Measurements from ENCODE around the gene DARS1.

Gene DARS1

DNA sequence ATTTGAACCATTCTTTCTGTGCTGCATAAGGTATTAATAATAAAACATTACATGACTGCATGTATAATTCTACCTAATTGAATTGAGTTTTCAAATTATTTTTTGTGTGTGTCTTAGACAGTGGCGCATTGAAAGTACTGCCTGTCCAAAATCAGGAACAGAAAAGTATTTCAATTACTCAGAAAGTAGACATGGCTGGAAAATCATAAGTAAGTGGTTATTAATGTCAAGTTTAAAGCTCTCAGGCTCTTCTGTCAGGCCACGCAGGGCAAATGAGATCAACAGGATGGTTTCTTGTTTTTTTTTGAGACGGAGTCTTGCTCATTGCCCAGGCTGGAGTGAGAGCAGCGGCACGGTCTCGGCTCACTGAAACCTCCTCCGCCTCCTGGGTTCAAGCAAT is 32.4 kb upstream of the DARS1 start:
- no peak for DNase-seq
- in situ Hi-C loops (cut with MboI; ENCODE audit: low pct_unique_long_range_greater_than_20kb, low sequenced_read_pairs) = no loop called here

DNA sequence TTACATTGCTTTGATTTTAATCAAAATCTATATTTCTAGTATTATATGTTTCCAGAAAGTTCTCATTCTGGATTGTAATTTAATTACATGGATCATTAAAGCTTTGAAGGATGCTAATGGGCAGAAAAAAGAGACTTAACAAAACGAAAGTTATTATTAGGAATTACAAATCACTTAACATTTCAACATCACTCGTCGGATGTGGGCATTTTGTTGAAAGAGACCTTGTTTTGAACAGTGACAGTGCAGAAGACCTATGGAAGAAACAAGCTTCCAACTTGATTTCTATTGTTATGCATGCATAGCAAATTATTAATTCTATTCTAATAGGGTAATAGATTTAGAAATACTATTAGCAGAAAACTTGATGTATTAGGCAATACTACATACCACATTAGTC is 31.4 kb upstream of the DARS1 start:
- in situ Hi-C loops (cut with MboI; ENCODE audit: low pct_unique_long_range_greater_than_20kb, low sequenced_read_pairs) = no loop called here
- no peak for DNase-seq

DNA sequence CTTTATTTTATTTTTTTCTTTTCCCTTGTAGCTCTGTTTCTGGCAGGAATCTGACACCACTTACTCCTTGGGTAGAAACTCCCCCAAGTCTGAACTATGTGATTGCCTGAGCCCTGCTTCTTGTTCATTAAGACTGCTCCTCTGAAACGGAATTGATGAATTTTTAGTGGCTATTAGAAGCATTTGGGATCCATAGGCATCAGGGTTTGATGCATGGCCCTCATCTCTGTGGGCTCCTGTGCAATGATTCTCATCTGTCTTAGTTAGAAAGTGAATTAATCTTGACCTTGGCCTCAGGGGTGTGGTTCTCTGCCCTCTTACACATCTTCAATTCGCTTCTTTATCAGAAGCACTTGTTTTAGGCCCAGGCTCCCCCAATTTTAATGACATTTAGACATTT is 31.0 kb upstream of the DARS1 start:
- no peak for DNase-seq
- in situ Hi-C loops (cut with MboI; ENCODE audit: low pct_unique_long_range_greater_than_20kb, low sequenced_read_pairs) = no loop called here

DNA sequence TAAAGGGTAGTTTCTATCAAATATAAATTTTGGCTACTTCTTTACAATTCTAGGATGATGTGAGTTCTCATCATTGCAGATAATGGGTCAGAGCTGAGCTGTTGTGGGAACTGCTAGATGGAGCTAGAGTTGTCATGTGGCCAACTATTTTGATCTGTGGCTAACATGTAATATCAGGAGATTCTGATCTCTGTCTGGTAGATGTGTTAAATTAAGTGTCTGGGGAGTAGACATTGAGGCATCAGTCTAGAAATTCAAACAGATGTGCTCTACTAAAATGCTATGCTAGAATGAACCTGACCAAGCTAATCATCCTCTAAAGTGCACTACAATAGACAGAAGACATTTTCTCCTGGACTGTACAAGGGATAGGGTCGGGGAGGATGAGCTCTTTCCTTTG is 30.3 kb upstream of the DARS1 start:
- no peak for DNase-seq
- in situ Hi-C loops (cut with MboI; ENCODE audit: low pct_unique_long_range_greater_than_20kb, low sequenced_read_pairs) = no loop called here

DNA sequence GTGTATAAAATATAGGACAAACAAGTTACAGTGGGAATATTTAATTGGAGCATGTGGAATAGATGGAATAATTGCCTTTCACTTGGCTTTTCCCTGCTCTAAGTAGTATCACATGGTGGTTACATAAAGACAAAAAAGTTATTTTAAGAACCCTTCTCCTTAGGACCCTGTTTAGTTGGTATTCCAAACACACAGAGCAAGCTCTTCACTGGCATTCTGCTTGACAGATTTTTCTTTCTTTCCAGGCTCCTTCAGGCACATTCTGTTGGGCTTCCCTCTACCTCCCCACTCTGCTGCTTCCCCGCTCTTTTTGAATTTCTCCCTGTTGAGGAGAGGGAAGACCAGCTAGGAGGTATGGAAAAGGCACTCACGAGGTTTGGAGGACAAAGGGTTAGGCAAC is 29.0 kb upstream of the DARS1 start:
- DNase-seq = no peak
- in situ Hi-C loops (cut with MboI; ENCODE audit: low pct_unique_long_range_greater_than_20kb, low sequenced_read_pairs) = no loop called here

DNA sequence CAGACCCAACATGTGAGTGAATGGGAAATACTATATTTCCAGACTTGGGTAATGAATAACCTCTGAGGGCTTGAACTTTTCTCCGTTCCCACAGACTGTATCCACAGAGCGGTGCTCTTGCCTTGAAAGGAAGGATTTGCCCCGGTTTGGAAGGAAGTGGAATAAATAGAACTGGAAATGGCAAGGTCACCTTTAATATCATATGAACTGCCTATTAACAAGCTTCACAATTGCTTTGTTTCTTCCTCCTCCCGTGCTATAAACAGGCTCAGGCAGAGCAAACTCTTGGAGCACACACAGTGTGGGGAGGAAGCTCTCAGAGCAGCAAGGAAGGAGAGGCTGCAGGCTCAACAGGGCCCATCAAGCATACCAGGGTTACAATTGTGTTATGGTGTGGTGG is 28.5 kb upstream of the DARS1 start:
- in situ Hi-C loops (cut with MboI; ENCODE audit: low pct_unique_long_range_greater_than_20kb, low sequenced_read_pairs) = no loop called here
- DNase-seq = no peak

DNA sequence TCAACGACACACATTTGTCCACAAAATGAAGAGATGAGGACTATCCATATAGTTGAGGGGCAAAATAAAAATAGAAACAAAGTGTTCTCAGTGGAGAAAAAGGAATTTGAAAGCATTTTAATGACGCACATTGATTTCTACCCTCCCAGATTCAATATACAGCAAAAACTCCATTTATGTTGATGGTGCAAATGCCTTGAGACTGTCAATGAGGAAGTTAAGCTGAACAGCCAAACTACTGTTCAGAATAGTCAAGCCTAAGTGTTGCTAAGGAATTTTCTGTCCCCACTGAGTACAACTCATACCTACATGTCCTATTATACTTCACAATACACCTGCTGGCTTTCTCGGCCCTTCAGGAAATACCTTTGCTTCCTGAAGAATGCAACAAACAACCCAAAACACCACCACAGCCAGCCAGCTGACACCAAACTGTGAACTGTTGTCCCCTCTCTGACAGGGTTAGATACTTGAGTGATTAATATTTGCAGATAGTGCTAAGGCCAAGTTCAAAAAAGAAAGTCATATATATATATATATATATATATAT is 27.8 kb upstream of the DARS1 start:
- in situ Hi-C loops (cut with MboI; ENCODE audit: low pct_unique_long_range_greater_than_20kb, low sequenced_read_pairs) = no loop called here
- no peak for DNase-seq

DNA sequence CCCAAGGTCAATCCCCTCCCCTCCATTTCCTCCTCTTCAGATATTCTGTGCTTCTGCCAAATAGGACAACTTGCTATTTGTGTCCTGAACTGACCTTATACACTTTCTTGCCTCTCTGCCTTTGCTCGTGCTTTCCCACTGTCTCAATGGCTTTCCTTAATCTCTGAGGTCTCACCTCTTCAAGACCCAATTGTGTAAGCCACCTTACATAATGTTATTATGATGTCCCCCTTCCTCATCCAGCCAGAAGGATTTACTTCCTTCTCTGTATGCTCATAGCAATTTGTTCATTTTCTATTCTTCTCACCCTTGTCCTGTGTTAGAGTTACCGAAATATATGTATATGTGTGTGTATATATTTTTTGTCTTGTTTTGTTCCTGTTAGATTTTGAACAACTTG is 26.9 kb upstream of the DARS1 start:
- DNase-seq = no peak
- in situ Hi-C loops (cut with MboI; ENCODE audit: low pct_unique_long_range_greater_than_20kb, low sequenced_read_pairs) = no loop called here

DNA sequence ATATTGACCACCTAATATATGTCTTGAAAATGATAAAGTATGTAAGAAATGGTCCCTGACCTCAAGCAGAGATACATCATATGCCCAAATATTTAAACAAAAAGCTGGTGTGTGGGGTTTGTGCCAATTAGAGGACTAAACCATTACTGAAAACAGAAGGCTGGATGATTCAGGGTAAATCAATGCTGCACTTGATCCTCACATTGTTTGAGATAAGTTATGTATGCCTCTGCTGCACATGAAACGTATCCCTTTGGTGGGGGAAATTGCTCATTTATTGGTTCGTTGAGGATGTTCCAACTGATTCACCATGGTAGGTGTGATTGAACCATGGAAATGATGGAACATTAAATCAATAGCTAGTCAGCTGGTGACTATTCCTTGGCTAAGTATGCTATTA is 24.7 kb upstream of the DARS1 start:
- no peak for DNase-seq
- in situ Hi-C loops (cut with MboI; ENCODE audit: low pct_unique_long_range_greater_than_20kb, low sequenced_read_pairs) = no loop called here

DNA sequence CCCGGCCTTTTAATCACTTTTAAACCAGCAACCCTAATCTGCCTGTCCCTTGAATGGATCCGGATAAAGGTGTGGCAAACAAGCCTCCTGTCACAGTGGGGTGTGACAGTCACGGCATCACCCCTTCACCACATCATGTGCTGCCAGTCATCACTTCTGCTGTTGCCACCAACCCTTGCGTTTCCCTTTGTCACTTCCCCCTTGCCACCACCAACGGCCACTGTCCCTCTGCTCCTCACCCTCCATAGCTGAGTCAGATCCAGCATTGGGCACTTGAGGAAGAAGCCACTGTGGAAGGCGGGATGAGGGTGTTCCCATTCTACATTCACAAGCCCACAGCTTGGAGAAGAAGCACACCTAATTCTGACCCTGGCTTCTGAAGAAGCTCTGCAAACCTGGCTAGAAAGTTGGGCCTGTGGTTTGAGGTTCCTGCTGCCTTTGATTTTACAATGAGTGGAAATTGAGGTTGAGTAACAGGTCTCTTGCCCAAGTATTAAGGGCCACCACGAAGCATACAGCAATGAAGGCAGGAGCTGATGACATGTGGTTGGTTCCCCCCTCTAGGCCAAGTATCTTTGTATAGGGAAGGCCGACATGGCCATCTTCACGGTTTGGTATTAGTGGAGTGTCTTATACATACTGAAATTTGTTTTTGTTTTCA is 22.9 kb upstream of the DARS1 start:
- peak; percentile 90 for DNase-seq
- in situ Hi-C loops (cut with MboI; ENCODE audit: low pct_unique_long_range_greater_than_20kb, low sequenced_read_pairs) = no loop called here

DNA sequence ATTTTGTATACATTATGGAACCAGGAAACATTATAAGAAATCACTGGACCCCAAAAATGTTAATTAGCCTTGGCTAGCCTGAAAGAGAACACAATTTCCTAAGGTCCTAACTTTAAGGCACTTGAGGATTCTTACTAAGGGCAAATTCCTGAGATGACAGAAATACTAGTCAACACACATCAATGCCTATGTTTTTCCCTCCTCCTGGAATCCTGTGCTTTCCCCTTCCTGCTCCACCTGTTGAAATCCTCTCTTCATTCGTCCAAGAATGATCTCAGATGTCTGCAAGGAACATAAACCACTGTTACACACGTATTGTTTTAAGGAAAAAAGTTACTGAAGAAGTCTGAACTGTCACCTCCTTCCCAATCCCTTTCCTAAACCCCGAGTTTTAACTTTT is 21.2 kb upstream of the DARS1 start:
- no peak for DNase-seq
- in situ Hi-C loops (cut with MboI; ENCODE audit: low pct_unique_long_range_greater_than_20kb, low sequenced_read_pairs) = no loop called here

DNA sequence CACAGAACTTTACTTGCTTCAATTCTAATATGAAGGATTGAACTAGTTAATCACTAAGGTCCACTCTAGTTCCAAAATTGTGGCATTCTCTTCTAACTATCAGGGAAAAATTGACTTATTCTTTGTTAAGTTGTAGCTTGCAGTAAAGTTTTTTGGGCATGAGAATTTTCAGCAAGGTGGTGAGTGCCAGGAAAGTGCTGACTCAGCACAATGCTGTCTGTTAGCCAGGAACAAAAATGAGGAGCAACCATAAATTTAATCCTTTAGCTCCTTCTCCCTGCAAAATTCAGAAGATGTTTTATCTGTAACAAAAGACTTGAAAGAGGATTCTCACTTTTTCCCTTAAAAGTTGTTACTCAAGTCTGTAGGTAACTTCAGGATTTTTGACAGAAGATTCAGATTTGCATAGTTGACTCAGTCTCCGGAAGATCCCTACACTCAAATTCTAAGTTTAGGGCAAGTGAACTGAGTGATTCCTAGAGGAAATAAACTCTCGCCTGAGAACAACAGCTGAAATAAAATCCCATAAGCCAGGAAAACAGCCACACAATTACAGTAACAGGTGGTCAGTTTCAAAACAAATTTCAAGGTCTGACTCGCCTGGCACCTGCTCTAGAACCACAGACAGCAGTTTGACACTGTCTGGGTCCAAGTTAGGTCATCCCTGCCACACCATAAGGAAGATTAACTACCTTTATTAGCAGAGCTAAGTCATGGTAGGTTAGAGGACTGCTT is 20.2 kb upstream of the DARS1 start:
- in situ Hi-C loops (cut with MboI; ENCODE audit: low pct_unique_long_range_greater_than_20kb, low sequenced_read_pairs) = no loop called here
- no peak for DNase-seq

DNA sequence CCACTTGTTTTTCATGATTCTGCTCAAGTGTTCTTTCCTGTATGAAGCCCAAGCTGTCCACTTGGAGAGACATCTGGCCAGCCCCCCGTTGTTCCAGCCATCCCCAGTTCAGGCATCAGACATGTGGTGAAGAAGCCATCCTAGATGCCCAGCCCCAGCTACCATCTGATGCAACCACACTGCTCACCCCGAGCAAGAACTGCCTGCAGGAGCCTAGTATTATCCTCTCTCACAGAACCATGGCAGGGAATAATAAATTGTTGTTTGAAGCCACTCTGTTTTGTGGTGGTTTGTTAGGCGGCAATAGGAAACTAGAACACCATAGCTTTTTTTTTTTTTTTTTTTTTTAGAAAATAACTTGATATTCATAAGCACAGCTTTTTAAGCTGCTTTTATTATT is 19.5 kb upstream of the DARS1 start:
- DNase-seq = no peak
- in situ Hi-C loops (cut with MboI; ENCODE audit: low pct_unique_long_range_greater_than_20kb, low sequenced_read_pairs) = no loop called here

DNA sequence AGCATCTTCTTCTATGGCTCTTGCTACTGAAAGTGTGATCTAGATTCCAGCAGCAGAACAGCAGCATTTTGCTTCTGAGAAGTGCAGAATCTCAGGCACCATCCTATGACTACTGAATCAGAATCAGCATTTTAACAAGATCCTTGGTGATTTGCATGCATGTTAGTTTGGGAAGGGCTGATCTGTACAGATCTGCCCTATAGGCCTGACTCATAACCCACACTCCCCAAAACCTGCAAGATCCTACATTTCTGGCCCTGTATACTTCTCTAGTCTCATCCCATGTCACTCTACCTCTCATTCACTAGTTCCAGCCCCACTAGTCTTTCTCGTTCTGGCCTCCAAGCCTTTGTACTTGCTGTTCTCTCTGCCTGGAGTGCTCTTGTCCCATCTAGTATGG is 15.7 kb upstream of the DARS1 start:
- no peak for DNase-seq
- in situ Hi-C loops (cut with MboI; ENCODE audit: low pct_unique_long_range_greater_than_20kb, low sequenced_read_pairs) = no loop called here

DNA sequence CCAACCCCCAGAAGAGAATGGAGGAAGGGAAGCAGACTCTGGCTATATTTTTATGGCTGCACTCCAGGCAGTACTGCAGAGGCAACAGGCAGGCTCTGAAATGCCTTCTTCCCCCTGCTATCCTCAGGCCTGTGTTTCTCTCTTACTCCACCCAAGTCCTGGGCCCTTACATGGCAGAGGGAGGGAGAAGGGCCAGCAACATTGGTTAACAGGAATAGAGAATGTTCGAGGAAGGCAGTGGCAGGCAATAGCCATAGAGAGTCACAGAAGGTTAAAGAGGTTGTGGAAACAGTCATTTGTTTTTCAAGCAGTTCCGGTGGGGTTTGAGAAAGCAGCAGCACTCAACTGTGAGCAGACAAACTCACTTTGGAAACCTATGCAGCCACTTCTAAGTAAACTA is 15.1 kb upstream of the DARS1 start:
- in situ Hi-C loops (cut with MboI; ENCODE audit: low pct_unique_long_range_greater_than_20kb, low sequenced_read_pairs) = no loop called here
- no peak for DNase-seq

DNA sequence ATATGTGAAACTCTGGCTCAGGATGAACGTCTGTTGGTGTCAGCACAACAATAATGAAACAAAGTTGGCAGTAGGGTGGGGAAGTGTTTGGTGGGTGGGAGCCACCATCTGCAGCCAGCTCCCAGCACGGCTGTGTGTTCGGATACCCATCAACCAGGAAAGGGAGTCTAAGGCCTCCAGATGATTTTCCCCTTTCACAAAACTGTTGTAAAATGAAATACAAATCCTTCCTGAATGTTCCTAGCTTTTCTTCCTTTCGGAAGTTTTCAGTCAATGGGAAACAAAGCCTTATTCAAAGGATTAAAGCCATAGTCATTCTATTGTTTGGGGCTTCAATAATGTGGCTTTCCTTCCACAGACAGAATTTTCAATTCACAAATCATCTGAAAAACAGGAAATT is 14.5 kb upstream of the DARS1 start:
- in situ Hi-C loops (cut with MboI; ENCODE audit: low pct_unique_long_range_greater_than_20kb, low sequenced_read_pairs) = no loop called here
- no peak for DNase-seq

DNA sequence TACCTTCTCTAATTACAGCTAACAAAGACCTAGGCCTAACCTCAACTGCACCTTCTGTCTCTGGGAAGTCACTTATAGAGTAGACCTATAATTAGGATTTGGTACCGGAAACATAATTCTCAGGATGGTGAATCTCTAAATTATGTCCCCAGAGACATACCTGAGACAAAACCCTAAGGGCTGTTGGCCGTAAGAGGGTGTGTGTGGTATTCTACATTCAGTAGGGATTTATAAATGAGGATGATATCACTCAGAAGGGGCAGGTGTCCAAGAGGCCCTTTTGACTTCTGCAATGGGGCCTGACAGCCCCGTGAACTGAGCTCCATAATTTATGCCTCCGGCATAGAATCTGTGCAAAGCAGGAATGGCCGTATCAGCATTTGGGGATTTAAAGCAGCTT is 13.5 kb upstream of the DARS1 start:
- no peak for DNase-seq
- in situ Hi-C loops (cut with MboI; ENCODE audit: low pct_unique_long_range_greater_than_20kb, low sequenced_read_pairs) = no loop called here

DNA sequence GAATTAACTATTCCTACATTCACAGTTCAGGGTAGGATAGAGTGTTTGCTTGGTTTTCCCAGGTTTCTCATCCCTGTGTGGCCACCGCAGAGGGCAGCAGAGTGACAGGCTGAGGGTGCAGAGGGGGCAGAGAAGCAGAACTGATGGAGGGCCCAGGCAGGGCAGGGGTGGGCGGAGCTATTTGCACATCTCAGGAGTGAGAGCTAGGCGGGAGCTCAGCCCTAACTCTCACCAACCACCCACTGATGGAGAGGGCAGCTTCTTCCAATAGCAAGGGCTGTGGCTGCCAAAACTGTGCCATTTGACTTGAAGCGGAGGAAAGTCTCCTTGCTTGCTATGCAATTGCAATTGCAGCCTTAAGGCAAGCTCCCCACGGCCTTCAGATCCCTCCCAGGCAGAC is 12.0 kb upstream of the DARS1 start:
- in situ Hi-C loops (cut with MboI; ENCODE audit: low pct_unique_long_range_greater_than_20kb, low sequenced_read_pairs) = no loop called here
- peak; percentile 54 for DNase-seq

DNA sequence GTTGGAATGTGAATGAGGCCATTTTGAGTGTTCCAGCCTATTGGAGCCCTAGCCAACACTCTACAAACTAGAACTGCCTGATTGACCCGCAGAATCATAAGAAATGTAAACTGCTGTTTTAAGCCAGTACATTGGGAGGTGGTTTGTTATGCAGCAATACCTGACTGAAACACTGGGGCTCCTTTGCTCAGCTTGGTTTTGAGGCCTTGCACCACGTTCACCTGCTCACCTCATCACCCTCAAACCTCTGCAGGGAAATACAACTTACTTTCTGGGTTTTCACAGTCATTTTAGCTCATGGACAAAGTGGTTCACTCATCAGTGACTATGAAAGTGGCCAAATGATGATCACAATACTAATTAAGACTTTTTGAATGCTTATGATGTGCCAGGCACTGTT is 10.9 kb upstream of the DARS1 start:
- in situ Hi-C loops (cut with MboI; ENCODE audit: low pct_unique_long_range_greater_than_20kb, low sequenced_read_pairs) = no loop called here

DNA sequence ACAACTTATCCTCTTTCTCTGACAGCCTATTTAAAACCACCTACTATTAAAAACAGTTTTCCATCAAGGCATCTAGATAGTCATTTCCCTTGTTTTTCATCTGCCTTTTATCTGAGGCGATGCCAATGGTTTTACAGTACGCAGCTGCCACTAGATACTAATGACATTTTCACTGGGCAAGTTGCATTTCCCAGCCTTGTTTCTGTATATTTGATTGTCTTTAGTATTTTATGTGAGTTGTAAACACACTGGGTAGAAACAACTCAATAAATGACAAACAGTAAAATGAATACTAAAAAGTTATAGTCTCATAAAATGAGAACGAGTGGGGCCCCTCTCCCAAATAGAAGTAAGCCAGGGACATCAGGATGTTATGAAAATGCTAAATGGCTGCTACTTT is 8.9 kb upstream of the DARS1 start:
- in situ Hi-C loops (cut with MboI; ENCODE audit: low pct_unique_long_range_greater_than_20kb, low sequenced_read_pairs) = no loop called here
- DNase-seq = no peak

More for the DNA sequence above, 10.9 kb upstream of the DARS1 start:
- DNase-seq = no peak

DNA sequence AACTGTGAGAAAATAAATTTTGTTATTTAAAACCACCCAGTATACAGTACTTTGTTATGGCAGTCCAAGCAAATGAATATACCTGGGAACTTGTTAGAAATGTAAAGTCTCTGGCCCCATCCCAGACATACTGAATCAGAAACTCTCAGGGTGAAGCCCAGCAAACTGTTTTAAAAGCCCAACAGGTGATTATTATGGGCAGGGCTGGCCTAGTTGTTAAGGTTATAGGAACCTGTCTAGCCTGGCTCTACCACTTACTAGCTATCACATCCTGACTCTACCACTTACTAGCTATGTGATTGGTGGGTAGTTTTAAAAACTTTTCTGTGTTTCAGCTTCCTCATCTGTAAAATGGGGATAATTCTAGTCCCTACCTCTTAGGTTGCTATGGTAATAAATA is 8.0 kb upstream of the DARS1 start:
- in situ Hi-C loops (cut with MboI; ENCODE audit: low pct_unique_long_range_greater_than_20kb, low sequenced_read_pairs) = no loop called here
- DNase-seq = no peak
